ENCODE data around the gene ZNF423.

ZNF423 gene

GRCh38 chr16:49462989-49463371 is 392.9 kb downstream of the ZNF423 start:
- Histone ChIP-seq H3K36me3 (ENCODE audit: insufficient read depth, low read length) (no peaks in the 10 kb centered on the region), H3K27me3 (ENCODE audit: insufficient read depth, low read length) (no peaks in the 10 kb centered on the region), H3K79me2 (ENCODE audit: insufficient read depth, low read length) (no peaks in the 10 kb centered on the region), H3K9me2 (ENCODE audit: low read depth, low read length) (no peaks in the 10 kb centered on the region), H3K9ac (ENCODE audit: low read length) (peak overlapping the region; percentile 22; the same call in 1 of the 2 replicates), H3K4me3 (ENCODE audit: low read depth, low read length, poor library complexity, severe bottlenecking) (no peak overlapping the region), H3K4me1 (ENCODE audit: insufficient read depth, low read length, severe bottlenecking) (peaks cover 29% of the 10 kb centered on the region), H2AFZ (ENCODE audit: low read length) (no peak overlapping the region), H3K9me3 (ENCODE audit: low read length) (no peaks in the 10 kb centered on the region), H3F3A (ENCODE audit: insufficient read depth, low read length) (no peaks in the 10 kb centered on the region), H3K27ac (ENCODE audit: low read depth, low read length, poor library complexity, severe bottlenecking) (peak overlapping the region; percentile 78), H3K4me2 (ENCODE audit: low read length) (peak overlapping the region; percentile 35; the same call in 1 of the 2 replicates), H4K20me1 (ENCODE audit: insufficient read depth, low read length) (no peaks in the 10 kb centered on the region)
- TF ChIP-seq CTCF (IDR thresholded peaks at IDR 0.05; ENCODE audit: low read length) (no peak), EZH2 (IDR thresholded peaks at IDR 0.05; ENCODE audit: borderline replicate concordance, low read length) (no peak)

GRCh38 chr16:49462362-49462988 is 393.4 kb downstream of the ZNF423 start:
- H3F3A ChIP-seq (ENCODE audit: insufficient read depth, low read length): no peaks in the 10 kb centered on the region

GRCh38 chr16:49461517-49461951 is 394.4 kb downstream of the ZNF423 start:
- Histone ChIP-seq H3K79me2 (ENCODE audit: insufficient read depth, low read length) (no peaks in the 10 kb centered on the region), H3K4me3 (ENCODE audit: low read depth, low read length, poor library complexity, severe bottlenecking) (no peak overlapping the region), H3K9ac (ENCODE audit: low read length) (no peak overlapping the region), H3K27me3 (ENCODE audit: insufficient read depth, low read length) (no peaks in the 10 kb centered on the region), H3K4me2 (ENCODE audit: low read length) (no peak overlapping the region), H3K27ac (ENCODE audit: low read depth, low read length, poor library complexity, severe bottlenecking) (no peak overlapping the region), H3F3A (ENCODE audit: insufficient read depth, low read length) (no peaks in the 10 kb centered on the region), H2AFZ (ENCODE audit: low read length) (no peak overlapping the region), H3K9me2 (ENCODE audit: low read depth, low read length) (no peaks in the 10 kb centered on the region), H3K4me1 (ENCODE audit: insufficient read depth, low read length, severe bottlenecking) (peaks cover 29% of the 10 kb centered on the region), H3K36me3 (ENCODE audit: insufficient read depth, low read length) (no peaks in the 10 kb centered on the region), H3K9me3 (ENCODE audit: low read length) (no peaks in the 10 kb centered on the region), H4K20me1 (ENCODE audit: insufficient read depth, low read length) (no peaks in the 10 kb centered on the region)
- TF ChIP-seq EZH2 (IDR thresholded peaks at IDR 0.05; ENCODE audit: borderline replicate concordance, low read length) (no peak), CTCF (IDR thresholded peaks at IDR 0.05; ENCODE audit: low read length) (no peak)

More at GRCh38 chr16:49462362-49462988, 393.4 kb downstream of the ZNF423 start:
- Histone ChIP-seq H3K4me2 (ENCODE audit: low read length) (peak overlapping the region; percentile 35; the same call in 1 of the 2 replicates), H3K9me3 (ENCODE audit: low read length) (no peaks in the 10 kb centered on the region), H2AFZ (ENCODE audit: low read length) (no peak overlapping the region), H3K4me1 (ENCODE audit: insufficient read depth, low read length, severe bottlenecking) (peaks cover 29% of the 10 kb centered on the region), H3K79me2 (ENCODE audit: insufficient read depth, low read length) (no peaks in the 10 kb centered on the region), H3K9me2 (ENCODE audit: low read depth, low read length) (no peaks in the 10 kb centered on the region), H3K4me3 (ENCODE audit: low read depth, low read length, poor library complexity, severe bottlenecking) (no peak overlapping the region), H3K36me3 (ENCODE audit: insufficient read depth, low read length) (no peaks in the 10 kb centered on the region), H3K27me3 (ENCODE audit: insufficient read depth, low read length) (no peaks in the 10 kb centered on the region), H3K27ac (ENCODE audit: low read depth, low read length, poor library complexity, severe bottlenecking) (peak overlapping the region; percentile 78), H3K9ac (ENCODE audit: low read length) (no peak overlapping the region; the same call in 1 of the 2 replicates), H4K20me1 (ENCODE audit: insufficient read depth, low read length) (no peaks in the 10 kb centered on the region)
- TF ChIP-seq CTCF (IDR thresholded peaks at IDR 0.05; ENCODE audit: low read length) (no peak), EZH2 (IDR thresholded peaks at IDR 0.05; ENCODE audit: borderline replicate concordance, low read length) (no peak)
